ENCODE results near the gene EFCAB9.

The EFCAB9 gene

GRCh38 chr5:172245046-172245445 is 51.1 kb downstream of the EFCAB9 start:
- DNase-seq: no peak

- DNase-seq: no peak
These were observed 51.7 kb downstream of the EFCAB9 start for GRCh38 chr5:172245703-172246125.

DNA sequence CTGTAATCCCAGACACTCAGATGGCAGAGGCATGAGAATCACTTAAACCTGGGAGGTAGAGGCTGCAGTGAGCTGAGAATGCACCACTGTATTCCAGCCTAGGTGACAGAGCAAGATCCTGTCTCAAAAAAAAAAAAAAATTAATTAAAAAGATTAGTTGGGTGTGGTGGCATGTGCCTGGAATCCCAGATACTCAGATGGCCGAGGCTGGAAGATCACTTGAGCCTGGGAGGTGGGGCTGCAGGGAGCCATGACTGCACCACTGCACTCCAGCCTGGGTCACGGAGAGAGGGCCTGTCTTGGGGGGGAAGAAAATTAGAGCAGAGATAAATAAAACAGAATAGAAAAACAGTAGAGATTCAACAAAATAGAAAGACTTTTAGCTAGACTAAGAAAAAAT is 54.7 kb downstream of the EFCAB9 start:
- DNase-seq: no peak

- DNase-seq: no peak
These were observed 57.4 kb downstream of the EFCAB9 start for GRCh38 chr5:172251419-172251818.

- no peak for DNase-seq
These were observed 58.5 kb downstream of the EFCAB9 start for GRCh38 chr5:172252501-172252900.
